Suprapubic skin (tissue), 4 donors: ENCODE data around the gene WNK2. TPM values are rescaled to one million over a fixed set of nuclear protein-coding genes. Genes with fewer than 3 reads are reported as not detected.

ENCODE experiments used
- DNase-seq, 2 donors: peaks; one replicate each; pipeline ENCODE4 v3.0.0-alpha.2; 2019; ENCODE audit warnings: low spot score in 2 of 2
- H3K27ac ChIP-seq: fragments of 200-600 bp; sonication (generic); one replicate; pipeline ENCODE4 v1.5.1; 2019
- H3K27me3 ChIP-seq: fragments of 200-600 bp; sonication (generic); one replicate; pipeline ENCODE4 v1.5.1; 2019
- H3K36me3 ChIP-seq: fragments of 200-600 bp; sonication (generic); one replicate; pipeline ENCODE4 v1.5.1; 2019
- H3K4me1 ChIP-seq: fragments of 200-600 bp; sonication (generic); one replicate; pipeline ENCODE4 v1.5.1; 2019
- H3K4me3 ChIP-seq: fragments of 200-600 bp; sonication (generic); one replicate; pipeline ENCODE4 v1.5.1; 2019; ENCODE audit warnings: mild to moderate bottlenecking
- H3K9me3 ChIP-seq: fragments of 200-600 bp; sonication (generic); one replicate; pipeline ENCODE4 v1.5.1; 2019
- EP300 ChIP-seq: sonication (generic); formaldehyde crosslinking; IDR thresholded peaks from one replicate; pipeline ENCODE4 v1.6.1; 2017; ENCODE audit warnings: antibody characterized with exemption
- POLR2A ChIP-seq, 2 donors: fragments of 450-650 bp; IDR thresholded peaks; one replicate each; pipeline ENCODE4 v1.6.1; 2017; ENCODE audit warnings: antibody characterized with exemption in 2 of 2, mild to moderate bottlenecking in 2 of 2, moderate library complexity in 2 of 2
- POLR2AphosphoS5 ChIP-seq, 3 donors: sonication (generic); formaldehyde crosslinking; IDR thresholded peaks; one replicate each; pipeline ENCODE4 v1.6.1; 2017; ENCODE audit warnings: antibody characterized with exemption in 3 of 3
- WGBS: methylation state at CpG from one replicate; pipeline ENCODE4 v1.1.5; 2018; 5-methylcytosine and 5-hydroxymethylcytosine counted together
- total RNA-seq, 4 donors: library from RNA; depleted of rRNA; stranded (reverse); fragments of >200 nt; gene quantifications; one replicate each; pipeline ENCODE4 v1.1.0, GENCODE V29; 2016
- TF ChIP-seq, protein P1 (sequence below), 2 donors: fragments of 200-600 bp in 1 of 2; fragments of 450-650 bp in 1 of 2; sonication (generic) in 1 of 2; IDR thresholded peaks; one replicate each; pipeline ENCODE4 v1.5.1; 2016 to 2019; ENCODE audit warnings: antibody characterized with exemption in 2 of 2, mild to moderate bottlenecking in 1 of 2, moderate library complexity in 1 of 2

WNK2 gene
- total RNA-seq, 4 donors from 2014 or later: 39.5 to 93.7 (median 45.3) TPM

DNA sequence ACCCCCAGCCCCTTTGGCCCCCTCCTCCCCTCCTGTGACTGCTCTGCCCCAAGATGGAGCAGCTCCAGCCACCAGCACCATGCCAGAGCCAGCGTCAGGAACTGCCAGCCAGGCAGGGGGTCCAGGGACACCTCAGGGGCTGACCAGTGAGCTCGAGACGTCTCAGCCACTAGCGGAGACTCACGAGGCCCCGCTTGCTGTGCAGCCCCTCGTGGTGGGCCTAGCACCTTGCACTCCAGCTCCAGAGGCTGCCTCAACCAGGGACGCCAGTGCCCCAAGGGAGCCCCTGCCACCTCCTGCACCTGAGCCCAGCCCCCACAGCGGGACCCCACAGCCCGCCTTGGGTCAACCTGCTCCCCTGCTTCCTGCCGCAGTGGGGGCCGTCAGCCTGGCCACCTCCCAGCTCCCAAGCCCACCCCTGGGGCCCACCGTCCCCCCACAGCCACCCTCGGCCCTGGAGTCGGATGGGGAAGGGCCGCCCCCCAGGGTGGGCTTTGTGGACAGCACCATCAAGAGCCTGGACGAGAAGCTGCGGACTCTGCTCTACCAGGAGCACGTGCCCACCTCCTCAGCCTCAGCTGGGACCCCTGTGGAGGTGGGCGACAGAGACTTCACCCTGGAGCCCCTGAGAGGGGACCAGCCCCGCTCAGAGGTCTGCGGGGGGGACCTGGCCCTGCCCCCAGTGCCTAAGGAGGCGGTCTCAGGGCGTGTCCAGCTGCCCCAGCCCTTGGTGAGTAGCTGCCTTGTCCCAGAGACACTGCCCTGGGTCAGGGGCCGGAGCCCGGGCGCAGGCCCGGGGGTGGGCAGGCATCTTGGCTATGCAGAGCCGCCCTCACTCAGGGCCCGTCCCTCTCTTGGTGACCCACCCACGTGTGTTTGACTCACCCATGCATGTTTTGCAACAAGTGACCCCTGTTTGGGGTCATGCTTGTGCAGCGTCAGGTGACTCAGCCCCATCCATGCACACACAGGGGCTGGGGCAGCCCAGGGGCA, 105.2 kb downstream of the WNK2 start:
- 70% methylated on average over 2 of the region's 32 CpGs for WGBS
- Histone ChIP-seq H3K9me3 (no peaks in the 10 kb centered on the region), H3K27ac (no peak overlapping the region), H3K4me3 (no peak overlapping the region), H3K36me3 (no peaks in the 10 kb centered on the region), H3K27me3 (no peaks in the 10 kb centered on the region), H3K4me1 (no peaks in the 10 kb centered on the region)
- TF ChIP-seq POLR2A (IDR thresholded peaks at IDR 0.05) (no peak), POLR2AphosphoS5 (IDR thresholded peaks at IDR 0.05) (no peak), EP300 (no peak)
- TF ChIP-seq, protein P1, sequence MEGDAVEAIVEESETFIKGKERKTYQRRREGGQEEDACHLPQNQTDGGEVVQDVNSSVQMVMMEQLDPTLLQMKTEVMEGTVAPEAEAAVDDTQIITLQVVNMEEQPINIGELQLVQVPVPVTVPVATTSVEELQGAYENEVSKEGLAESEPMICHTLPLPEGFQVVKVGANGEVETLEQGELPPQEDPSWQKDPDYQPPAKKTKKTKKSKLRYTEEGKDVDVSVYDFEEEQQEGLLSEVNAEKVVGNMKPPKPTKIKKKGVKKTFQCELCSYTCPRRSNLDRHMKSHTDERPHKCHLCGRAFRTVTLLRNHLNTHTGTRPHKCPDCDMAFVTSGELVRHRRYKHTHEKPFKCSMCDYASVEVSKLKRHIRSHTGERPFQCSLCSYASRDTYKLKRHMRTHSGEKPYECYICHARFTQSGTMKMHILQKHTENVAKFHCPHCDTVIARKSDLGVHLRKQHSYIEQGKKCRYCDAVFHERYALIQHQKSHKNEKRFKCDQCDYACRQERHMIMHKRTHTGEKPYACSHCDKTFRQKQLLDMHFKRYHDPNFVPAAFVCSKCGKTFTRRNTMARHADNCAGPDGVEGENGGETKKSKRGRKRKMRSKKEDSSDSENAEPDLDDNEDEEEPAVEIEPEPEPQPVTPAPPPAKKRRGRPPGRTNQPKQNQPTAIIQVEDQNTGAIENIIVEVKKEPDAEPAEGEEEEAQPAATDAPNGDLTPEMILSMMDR (IDR thresholded peaks at IDR 0.05): no peak
- DNase-seq: no peak

DNA sequence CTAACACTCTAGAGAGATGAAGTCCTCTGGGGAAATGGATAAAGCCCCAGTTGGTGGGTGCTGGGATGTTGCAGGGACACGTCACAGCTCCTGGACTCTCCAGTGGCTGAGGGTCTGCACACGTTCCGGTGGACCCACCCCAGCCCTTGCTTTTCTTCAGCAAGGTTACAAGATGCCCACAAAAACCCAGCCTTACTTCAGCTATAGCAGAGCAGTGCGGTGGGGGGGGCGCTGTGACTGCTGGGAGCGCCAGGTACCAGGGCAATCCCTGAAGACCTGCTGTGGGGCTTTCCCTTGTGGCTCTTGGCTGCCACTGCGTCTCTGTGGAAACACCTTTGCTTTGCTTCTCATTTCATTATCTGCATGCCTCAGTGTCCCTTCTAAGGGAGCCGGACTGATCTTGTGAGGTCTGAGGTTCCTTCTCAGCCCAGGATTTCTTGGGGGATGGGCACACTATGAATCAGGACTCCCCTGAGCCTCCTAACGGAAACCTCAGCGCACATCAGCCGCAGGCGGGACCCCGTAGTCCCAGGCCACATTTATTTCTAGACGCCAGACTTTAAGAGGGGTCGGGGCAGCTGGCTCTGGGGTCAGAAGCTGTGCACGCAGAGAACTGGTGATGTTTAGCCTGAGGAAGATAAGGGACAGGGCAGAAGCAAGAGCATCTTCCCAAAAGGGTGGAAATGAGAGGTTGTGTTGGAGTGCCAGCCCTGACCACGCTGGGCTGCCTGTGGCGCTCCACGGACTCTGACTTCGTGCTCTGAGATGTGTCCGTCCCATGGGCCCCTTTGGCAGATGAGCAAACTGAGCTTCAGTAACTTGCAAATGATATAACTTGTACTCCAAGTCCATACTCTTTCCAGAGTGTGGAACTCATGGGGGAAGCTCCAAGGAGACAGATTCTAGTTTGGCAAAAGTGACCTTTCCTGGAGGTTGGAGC, 106.8 kb downstream of the WNK2 start:
- peaks cover 9% of the 10 kb centered on the region for H3K4me1 ChIP-seq
- TF ChIP-seq POLR2AphosphoS5 (IDR thresholded peaks at IDR 0.05) (no peak), POLR2A (IDR thresholded peaks at IDR 0.05) (no peak)
- TF ChIP-seq, protein P1 (IDR thresholded peaks at IDR 0.05): no peak
- no peak overlapping the region for H3K4me3 ChIP-seq
- WGBS: 88% methylated on average over 21 of the region's 21 CpGs
- no peak for DNase-seq
- H3K27me3 ChIP-seq: no peaks in the 10 kb centered on the region
- H3K36me3 ChIP-seq: no peaks in the 10 kb centered on the region
- no peak overlapping the region for H3K27ac ChIP-seq
- H3K9me3 ChIP-seq: no peaks in the 10 kb centered on the region

DNA sequence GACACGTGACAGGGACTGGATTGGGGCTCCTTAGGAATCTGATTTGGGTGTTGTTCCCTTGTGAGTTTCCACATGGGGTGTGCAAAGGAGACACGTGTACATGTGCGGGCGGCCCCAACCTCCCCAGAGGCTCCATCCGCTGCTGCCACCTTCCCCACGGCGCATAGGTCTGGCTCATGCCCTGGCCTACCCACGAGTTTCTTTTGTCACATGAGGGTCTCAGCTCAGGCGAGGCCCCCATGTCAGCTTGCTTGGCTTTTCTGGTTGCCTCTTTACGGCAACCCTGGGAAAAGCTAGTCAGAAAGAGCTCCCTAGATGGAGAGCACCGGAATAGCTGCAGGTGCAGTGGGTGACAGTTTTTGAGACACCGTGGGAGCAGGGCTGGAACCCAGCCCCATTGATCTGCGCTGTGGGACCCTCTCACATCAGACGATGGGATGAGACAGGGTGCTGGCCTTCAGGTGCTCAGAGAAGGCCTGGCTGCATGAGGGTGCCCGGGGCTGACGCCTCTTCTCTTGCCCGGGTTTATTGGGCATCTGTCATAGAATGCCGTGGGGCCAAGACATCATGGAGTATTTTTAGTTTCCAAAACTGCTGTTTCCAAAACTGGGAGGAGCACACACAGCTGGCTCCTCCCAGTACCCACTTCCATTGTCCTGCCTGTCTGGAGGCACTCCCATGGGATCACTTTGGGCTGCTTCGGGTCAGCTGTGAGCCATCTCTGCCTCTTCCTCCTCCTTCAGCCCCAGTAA, 107.8 kb downstream of the WNK2 start:
- DNase-seq: no peak
- Histone ChIP-seq H3K36me3 (no peaks in the 10 kb centered on the region), H3K4me3 (no peak overlapping the region), H3K9me3 (no peaks in the 10 kb centered on the region), H3K27me3 (no peaks in the 10 kb centered on the region), H3K4me1 (peaks cover 9% of the 10 kb centered on the region), H3K27ac (no peak overlapping the region)
- 80% methylated on average over 14 of the region's 19 CpGs for WGBS
- TF ChIP-seq POLR2AphosphoS5 (IDR thresholded peaks at IDR 0.05) (no peak), EP300 (no peak), POLR2A (IDR thresholded peaks at IDR 0.05) (no peak)
- TF ChIP-seq, protein P1 (IDR thresholded peaks at IDR 0.05): no peak

DNA sequence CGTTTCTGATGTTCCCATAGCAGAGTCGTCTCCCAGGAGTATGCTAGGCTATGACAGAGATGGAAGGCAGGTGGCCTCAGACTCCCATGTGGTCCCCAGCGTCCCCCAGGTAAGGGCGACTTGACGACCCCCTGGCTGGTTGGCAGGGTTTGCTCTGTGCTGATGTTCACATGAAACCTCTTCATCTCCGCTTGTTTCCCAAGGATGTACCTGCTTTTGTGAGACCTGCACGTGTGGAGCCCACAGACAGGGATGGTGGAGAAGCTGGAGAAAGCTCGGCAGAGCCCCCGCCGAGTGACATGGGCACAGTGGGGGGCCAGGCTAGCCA, 108.3 kb downstream of the WNK2 start:
- Histone ChIP-seq H3K27me3 (no peaks in the 10 kb centered on the region), H3K9me3 (no peaks in the 10 kb centered on the region), H3K4me1 (peaks cover 9% of the 10 kb centered on the region), H3K36me3 (no peaks in the 10 kb centered on the region), H3K27ac (no peak overlapping the region), H3K4me3 (no peak overlapping the region)
- peak in 1 of 2 donors; percentile 71 for DNase-seq
- no peak for TF ChIP-seq EP300
- WGBS: 76% methylated on average over 5 of the region's 10 CpGs

DNA sequence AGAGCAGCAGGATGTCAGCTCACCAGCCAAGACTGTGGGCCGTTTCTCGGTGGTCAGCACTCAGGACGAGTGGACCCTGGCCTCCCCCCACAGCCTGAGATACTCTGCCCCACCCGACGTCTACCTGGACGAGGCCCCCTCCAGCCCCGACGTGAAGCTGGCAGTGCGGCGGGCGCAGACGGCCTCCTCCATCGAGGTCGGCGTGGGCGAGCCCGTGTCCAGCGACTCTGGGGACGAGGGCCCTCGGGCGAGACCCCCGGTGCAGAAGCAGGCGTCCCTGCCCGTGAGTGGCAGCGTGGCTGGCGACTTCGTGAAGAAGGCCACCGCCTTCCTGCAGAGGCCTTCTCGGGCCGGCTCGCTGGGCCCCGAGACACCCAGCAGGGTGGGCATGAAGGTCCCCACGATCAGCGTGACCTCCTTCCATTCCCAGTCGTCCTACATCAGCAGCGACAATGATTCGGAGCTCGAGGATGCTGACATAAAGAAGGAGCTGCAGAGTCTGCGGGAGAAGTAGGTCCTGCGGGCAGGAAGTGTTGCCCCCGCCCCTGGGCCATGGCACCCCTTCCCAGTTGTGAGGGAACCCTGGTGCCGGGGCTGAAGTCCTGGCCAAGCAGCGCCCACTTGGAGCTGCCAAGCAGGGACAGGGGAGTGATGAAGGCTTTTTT, 108.9 kb downstream of the WNK2 start:
- Histone ChIP-seq H3K9me3 (no peaks in the 10 kb centered on the region), H3K4me1 (peaks cover 9% of the 10 kb centered on the region), H3K27me3 (no peaks in the 10 kb centered on the region), H3K4me3 (no peak overlapping the region), H3K36me3 (no peaks in the 10 kb centered on the region), H3K27ac (no peak overlapping the region)
- peak in 1 of 2 donors; percentile 65 for DNase-seq
- no peak for TF ChIP-seq POLR2A (IDR thresholded peaks at IDR 0.05)
- no peak for TF ChIP-seq EP300
- TF ChIP-seq, protein P1 (IDR thresholded peaks at IDR 0.05): no peak
- no peak for TF ChIP-seq POLR2AphosphoS5 (IDR thresholded peaks at IDR 0.05)
- 91% methylated on average over 11 of the region's 43 CpGs for WGBS
